Measurements from ENCODE around the gene ABHD1.

DNA sequence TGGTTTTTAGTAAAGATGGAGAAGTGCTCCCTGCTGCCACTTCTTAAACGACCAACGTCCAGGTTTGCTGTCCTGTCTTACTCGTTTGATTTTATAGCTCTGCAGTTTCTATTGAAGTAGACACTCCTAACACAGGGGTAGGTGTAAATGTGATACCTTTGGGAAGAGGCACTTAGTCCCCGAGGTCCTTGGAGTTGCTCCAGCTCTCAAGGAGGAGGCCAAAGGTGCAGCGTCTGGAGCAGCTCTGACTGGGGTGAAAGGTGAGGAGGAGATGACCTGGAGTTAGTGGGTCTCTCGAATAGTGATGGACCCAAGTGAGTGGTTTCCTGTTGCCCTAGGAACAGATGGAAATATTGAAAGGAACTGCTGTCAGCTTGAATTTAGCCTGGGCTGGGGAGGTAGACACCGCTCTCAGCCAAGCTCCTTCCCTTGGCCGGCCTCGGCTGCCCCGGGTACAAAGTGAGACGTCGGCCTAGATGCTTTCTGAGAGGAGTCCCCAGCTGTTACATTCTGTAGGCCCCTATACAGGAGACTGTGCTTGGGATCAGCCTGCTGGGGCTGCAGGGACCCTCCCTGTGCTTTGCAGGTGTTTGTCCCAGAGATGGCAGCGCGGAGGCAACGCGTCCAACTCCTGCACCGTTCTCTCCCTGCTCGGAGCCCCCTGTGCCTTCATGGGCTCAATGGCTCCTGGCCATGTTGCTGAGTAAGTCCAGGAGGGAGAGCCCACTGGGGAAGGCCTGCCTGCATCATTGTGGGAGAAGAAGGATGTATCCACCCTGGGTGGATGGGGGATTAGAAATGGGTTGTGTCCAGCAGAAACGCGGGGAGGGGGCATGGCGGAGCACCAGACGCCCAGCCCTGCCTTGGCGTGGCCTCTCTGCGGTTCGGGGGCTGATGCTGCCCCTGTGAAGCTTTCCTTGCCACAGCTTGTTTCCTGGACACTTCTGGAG, 31.6 kb upstream of the ABHD1 start:
- TF ChIP-seq, protein P1, sequence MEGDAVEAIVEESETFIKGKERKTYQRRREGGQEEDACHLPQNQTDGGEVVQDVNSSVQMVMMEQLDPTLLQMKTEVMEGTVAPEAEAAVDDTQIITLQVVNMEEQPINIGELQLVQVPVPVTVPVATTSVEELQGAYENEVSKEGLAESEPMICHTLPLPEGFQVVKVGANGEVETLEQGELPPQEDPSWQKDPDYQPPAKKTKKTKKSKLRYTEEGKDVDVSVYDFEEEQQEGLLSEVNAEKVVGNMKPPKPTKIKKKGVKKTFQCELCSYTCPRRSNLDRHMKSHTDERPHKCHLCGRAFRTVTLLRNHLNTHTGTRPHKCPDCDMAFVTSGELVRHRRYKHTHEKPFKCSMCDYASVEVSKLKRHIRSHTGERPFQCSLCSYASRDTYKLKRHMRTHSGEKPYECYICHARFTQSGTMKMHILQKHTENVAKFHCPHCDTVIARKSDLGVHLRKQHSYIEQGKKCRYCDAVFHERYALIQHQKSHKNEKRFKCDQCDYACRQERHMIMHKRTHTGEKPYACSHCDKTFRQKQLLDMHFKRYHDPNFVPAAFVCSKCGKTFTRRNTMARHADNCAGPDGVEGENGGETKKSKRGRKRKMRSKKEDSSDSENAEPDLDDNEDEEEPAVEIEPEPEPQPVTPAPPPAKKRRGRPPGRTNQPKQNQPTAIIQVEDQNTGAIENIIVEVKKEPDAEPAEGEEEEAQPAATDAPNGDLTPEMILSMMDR (IDR thresholded peaks at IDR 0.05) = no peak
- TF ChIP-seq POLR2AphosphoS5 (IDR thresholded peaks at IDR 0.05; ENCODE audit: insufficient read depth in 1 of 2, low read depth in 1 of 2) = no peak

Measured in vagina (tissue), 2 donors.